ENCODE measurements around the gene TPI1. TPM values are rescaled to one million over a fixed set of nuclear protein-coding genes. Genes with fewer than 3 reads are reported as not detected.

The TPI1 gene
- total and polyA plus RNA-seq, 9 donors: 707 to 1,287 (median 972) TPM

DNA sequence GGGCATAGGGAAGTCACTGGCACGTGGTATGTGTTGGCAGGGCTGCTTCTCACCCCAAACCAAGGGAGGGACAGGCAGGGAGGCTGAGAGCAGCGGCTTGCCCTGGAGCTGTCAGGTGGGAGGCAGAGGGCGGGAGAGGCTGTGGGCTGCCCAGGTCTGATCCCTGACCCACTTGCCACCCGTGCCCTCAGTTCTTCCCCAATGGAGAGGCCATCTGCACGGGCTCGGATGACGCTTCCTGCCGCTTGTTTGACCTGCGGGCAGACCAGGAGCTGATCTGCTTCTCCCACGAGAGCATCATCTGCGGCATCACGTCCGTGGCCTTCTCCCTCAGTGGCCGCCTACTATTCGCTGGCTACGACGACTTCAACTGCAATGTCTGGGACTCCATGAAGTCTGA, 21.9 kb upstream of the TPI1 start:
- H3K4me1 ChIP-seq (ENCODE audit: control insufficient read depth, insufficient read depth, low read length): peaks cover 23% of the 10 kb centered on the region
- no peaks in the 10 kb centered on the region for H3K9me3 ChIP-seq (replicated peaks; ENCODE audit: control insufficient read depth, low read depth, low read length)
- no peak for DNase-seq
- WGBS (ENCODE audit: insufficient coverage): 83% methylated on average over 17 of the region's 17 CpGs
- H3K27me3 ChIP-seq (ENCODE audit: control insufficient read depth, insufficient read depth, low read length): no peaks in the 10 kb centered on the region
- no peak overlapping the region for H3K27ac ChIP-seq (ENCODE audit: low read length)
- H3K4me3 ChIP-seq (ENCODE audit: low read length): no peak overlapping the region
- peaks cover 55% of the 10 kb centered on the region for H3K36me3 ChIP-seq (ENCODE audit: control insufficient read depth, insufficient read depth, low read length)

DNA sequence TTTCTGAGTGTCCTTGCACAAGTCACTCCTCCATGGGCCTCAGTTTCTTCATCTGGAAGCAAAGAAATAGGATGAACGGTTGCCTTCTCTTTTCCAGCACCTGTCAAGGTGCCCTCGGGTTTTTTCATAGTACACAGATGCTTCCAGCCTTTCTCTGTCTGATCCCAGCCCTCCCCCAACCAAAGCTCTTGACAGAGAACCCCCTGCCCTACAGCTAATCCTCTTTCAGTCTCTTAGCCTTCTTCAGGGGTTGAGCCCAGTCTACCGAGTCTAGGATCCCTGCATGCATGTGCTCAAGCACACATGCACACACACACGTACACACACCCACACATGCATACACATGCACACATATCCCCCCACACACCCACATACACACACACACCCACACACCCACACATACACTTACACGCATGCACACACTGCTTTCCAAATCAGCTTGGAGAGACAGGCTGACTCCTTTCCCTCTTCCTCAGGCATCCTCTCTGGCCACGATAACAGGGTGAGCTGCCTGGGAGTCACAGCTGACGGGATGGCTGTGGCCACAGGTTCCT, 20.9 kb upstream of the TPI1 start:
- Histone ChIP-seq H3K4me1 (ENCODE audit: control insufficient read depth, insufficient read depth, low read length) (peaks cover 21% of the 10 kb centered on the region), H3K36me3 (ENCODE audit: control insufficient read depth, insufficient read depth, low read length) (peaks cover 59% of the 10 kb centered on the region), H3K27me3 (ENCODE audit: control insufficient read depth, insufficient read depth, low read length) (no peaks in the 10 kb centered on the region), H3K27ac (ENCODE audit: low read length) (no peak overlapping the region), H3K9me3 (replicated peaks; ENCODE audit: control insufficient read depth, low read depth, low read length) (no peaks in the 10 kb centered on the region), H3K4me3 (ENCODE audit: low read length) (no peak overlapping the region)
- WGBS (ENCODE audit: insufficient coverage): 81% methylated on average over 4 of the region's 7 CpGs
- no peak for DNase-seq

DNA sequence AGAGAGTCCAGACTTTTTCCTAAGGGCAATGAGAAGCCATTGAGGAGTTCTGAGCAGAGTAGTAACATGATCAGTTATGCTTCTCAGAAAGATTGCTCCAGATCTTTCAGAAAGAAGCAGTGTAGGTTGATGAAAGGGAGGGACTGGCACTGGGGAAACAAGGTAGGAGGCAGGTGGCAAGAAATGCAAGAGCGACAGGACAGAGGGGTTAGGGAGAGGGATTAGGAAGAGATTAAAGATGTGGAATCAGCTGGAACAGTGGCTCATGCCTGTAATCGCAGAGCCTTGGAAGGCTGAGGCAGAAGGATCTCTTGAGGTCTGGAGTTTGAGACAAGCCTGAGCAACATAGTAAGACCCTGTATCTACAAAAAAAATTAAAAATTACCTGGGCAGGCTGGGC, 19.7 kb upstream of the TPI1 start:
- no peak for DNase-seq
- Histone ChIP-seq H3K4me3 (ENCODE audit: low read length) (no peak overlapping the region), H3K27ac (ENCODE audit: low read length) (no peak overlapping the region), H3K9me3 (replicated peaks; ENCODE audit: control insufficient read depth, low read depth, low read length) (no peaks in the 10 kb centered on the region), H3K27me3 (ENCODE audit: control insufficient read depth, insufficient read depth, low read length) (no peaks in the 10 kb centered on the region), H3K36me3 (ENCODE audit: control insufficient read depth, insufficient read depth, low read length) (peaks cover 59% of the 10 kb centered on the region), H3K4me1 (ENCODE audit: control insufficient read depth, insufficient read depth, low read length) (peaks cover 17% of the 10 kb centered on the region)
- 100% methylated on average over 1 of the region's 2 CpGs for WGBS (ENCODE audit: insufficient coverage)

DNA sequence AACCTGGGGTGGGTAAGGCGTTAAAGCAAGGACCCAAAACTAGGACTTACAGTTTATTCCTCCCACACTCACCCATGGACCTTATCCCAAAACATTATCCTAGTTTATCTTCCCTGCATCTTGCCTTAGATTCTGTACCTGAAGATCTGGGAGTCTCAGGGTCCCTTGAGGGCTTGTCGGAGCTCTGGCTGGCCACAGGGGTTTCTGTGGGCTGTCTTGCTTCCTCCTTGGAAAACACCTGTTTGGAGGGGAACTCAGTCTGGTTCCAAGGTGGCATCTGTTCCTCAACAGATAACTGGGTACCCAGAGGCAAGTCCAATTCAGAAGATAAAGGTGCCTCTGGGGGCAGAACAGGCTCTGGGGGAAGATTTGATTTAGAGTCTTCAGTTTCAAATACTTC, 17.9 kb upstream of the TPI1 start:
- Histone ChIP-seq H3K4me3 (ENCODE audit: low read length) (no peak overlapping the region), H3K27ac (ENCODE audit: low read length) (no peak overlapping the region), H3K36me3 (ENCODE audit: control insufficient read depth, insufficient read depth, low read length) (peaks cover 60% of the 10 kb centered on the region), H3K4me1 (ENCODE audit: control insufficient read depth, insufficient read depth, low read length) (peaks cover 24% of the 10 kb centered on the region), H3K27me3 (ENCODE audit: control insufficient read depth, insufficient read depth, low read length) (no peaks in the 10 kb centered on the region), H3K9me3 (replicated peaks; ENCODE audit: control insufficient read depth, low read depth, low read length) (no peaks in the 10 kb centered on the region)
- WGBS (ENCODE audit: insufficient coverage): 57% methylated on average over 1 of the region's 2 CpGs
- DNase-seq: no peak

DNA sequence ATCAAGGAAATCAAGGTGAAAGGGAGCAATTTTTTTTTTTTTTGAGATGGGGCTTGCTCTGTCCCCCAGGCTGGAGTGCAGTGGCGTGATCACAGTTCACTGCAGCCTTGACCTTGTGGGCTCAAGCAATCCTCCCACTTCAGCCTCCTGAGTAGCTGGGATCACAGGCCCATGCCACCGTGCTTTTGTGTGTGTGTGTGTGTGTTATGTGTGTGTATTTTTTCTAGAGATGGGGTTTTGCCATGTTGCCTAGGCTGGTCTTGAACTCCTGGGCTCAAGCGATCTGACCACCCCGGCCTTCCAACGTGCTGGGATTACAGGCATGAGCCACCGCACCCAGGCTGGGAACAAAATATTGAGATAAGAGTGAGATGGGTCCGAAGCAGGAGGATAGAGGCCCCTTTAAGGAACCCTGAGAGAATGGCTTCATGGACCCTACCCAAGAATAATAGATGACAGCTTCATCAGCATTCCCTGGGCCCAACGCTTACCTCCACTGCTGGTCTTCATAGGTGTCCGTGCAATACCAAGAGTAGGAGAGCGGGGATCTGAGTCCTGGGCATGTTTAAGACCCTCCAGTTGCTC, 17.3 kb upstream of the TPI1 start:
- H3K4me1 ChIP-seq (ENCODE audit: control insufficient read depth, insufficient read depth, low read length): peaks cover 24% of the 10 kb centered on the region
- no peaks in the 10 kb centered on the region for H3K9me3 ChIP-seq (replicated peaks; ENCODE audit: control insufficient read depth, low read depth, low read length)
- no peak for DNase-seq
- H3K4me3 ChIP-seq (ENCODE audit: low read length): peak overlapping the region; percentile 49
- no peaks in the 10 kb centered on the region for H3K27me3 ChIP-seq (ENCODE audit: control insufficient read depth, insufficient read depth, low read length)
- H3K27ac ChIP-seq (ENCODE audit: low read length): no peak overlapping the region
- peaks cover 58% of the 10 kb centered on the region for H3K36me3 ChIP-seq (ENCODE audit: control insufficient read depth, insufficient read depth, low read length)
- 55% methylated on average over 2 of the region's 10 CpGs for WGBS (ENCODE audit: insufficient coverage)

DNA sequence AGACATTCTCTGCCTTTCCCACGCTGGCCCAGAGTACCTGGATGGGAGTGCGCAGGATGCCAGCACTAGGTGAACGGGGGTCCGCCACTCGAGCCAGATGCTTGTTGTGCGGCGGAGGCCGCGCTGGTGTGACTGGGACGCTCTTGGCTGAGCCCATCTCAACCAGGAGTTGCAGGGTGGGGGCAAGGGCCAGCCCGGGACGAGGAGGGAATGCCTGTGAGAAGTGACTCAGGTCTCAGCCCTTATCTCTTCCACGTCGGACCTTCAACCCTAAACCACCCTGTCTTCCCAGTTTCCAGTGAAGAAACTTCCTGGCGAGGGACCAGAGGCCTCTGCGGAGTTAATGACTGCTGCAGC, 16.6 kb upstream of the TPI1 start:
- Histone ChIP-seq H3K9me3 (replicated peaks; ENCODE audit: control insufficient read depth, low read depth, low read length) (no peaks in the 10 kb centered on the region), H3K27ac (ENCODE audit: low read length) (peak overlapping the region; percentile 43), H3K4me3 (ENCODE audit: low read length) (peak overlapping the region; percentile 49), H3K27me3 (ENCODE audit: control insufficient read depth, insufficient read depth, low read length) (no peaks in the 10 kb centered on the region), H3K36me3 (ENCODE audit: control insufficient read depth, insufficient read depth, low read length) (peaks cover 59% of the 10 kb centered on the region), H3K4me1 (ENCODE audit: control insufficient read depth, insufficient read depth, low read length) (peaks cover 24% of the 10 kb centered on the region)
- WGBS (ENCODE audit: insufficient coverage): 19% methylated on average over 9 of the region's 16 CpGs
- DNase-seq: no peak

DNA sequence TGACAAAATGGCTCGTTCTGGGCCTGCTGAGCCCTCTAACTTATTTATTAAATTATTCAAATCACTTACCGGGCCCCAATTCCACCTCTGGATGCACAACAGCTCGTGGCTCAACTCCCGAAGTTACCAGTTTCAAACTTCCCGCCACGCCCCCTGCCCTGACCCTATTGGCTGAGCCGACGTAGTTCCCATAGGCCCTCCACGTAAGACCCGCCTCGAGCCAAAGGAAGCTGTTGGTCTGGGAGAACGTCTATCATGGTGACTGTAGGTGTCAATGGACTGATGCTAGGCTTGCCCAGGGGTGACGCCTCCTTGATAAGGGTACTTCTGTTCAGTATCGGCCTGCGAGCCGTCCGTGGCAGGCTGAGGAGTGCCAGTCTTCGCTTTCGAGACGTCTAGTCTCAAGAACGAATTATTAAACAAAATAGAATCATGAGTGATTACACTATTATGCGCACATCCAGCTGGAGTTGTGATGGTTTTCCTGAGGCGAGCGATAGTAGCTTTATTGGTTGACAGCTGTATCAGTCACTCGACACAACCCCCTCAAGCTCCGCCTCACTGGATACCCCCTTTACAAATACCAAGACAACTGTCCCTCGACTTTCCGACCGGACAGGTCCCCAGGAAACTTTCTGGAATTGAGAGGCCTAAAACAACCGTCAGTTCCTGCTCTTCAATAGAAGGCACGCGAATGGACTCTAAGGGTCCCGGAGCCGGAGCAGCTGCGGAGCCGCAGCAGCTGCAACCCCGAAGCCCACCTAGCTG, 16.0 kb upstream of the TPI1 start, which contains the start of gene CDCA3:
Gene CDCA3 (minus strand): TSS at position 134 of the 768 bp plus-strand sequence. CDS start 334 bp downstream, outside the sequence.
- WGBS (ENCODE audit: insufficient coverage): 0% methylated on average over 27 of the region's 37 CpGs
- Histone ChIP-seq H3K27me3 (ENCODE audit: control insufficient read depth, insufficient read depth, low read length) (no peaks in the 10 kb centered on the region), H3K4me3 (ENCODE audit: low read length) (peak within 1 kb of the TSS; percentile 80), H3K27ac (ENCODE audit: low read length) (peak within 1 kb of the TSS; percentile 99), H3K9me3 (replicated peaks; ENCODE audit: control insufficient read depth, low read depth, low read length) (no peaks in the 10 kb centered on the region), H3K4me1 (ENCODE audit: control insufficient read depth, insufficient read depth, low read length) (peaks cover 24% of the 10 kb centered on the region), H3K36me3 (ENCODE audit: control insufficient read depth, insufficient read depth, low read length) (peaks cover 59% of the 10 kb centered on the region)
- DNase-seq: peak; percentile 99

DNA sequence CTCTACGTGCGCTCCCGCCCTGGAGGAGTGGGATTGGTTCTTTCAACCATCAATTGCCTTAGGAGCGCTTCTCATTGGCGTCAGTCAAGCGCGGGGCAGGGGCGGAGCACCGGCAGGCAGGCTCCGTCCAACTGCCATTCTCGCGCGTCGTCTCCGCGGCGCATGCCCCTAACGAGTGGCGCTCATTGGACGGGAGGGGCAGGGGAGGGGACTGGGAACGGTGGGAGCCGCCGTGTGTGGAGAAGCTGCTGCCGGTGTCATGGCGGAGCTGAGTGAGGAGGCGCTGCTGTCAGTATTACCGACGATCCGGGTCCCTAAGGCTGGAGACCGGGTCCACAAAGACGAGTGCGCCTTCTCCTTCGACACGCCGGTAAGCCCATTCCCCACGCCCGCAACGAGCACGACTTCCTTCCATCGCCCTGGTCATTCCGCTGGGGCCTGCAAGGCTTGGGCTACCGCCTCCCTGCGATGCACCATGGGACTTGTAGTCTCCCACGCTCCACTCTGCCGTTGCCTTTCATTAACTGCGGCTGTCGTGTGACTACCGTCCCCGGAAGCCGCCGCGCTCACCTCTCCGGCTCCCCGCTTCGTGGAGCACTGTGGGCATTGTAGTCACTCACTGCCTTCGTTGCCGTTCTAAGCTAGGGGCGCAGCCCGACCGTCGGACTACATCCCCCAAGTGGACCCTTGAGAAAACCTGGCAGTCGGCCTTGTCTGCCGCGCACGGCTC, 15.2 kb upstream of the TPI1 start, which contains the start of gene USP5:
Gene USP5 (plus strand): TSS at position 230 of the 730 bp plus-strand sequence. CDS start 30 bp downstream, at position 260.
- Histone ChIP-seq H3K27me3 (ENCODE audit: control insufficient read depth, insufficient read depth, low read length) (no peaks in the 10 kb centered on the region), H3K4me3 (ENCODE audit: low read length) (peak within 1 kb of the TSS; percentile 80), H3K36me3 (ENCODE audit: control insufficient read depth, insufficient read depth, low read length) (peaks cover 59% of the 10 kb centered on the region), H3K9me3 (replicated peaks; ENCODE audit: control insufficient read depth, low read depth, low read length) (no peaks in the 10 kb centered on the region), H3K27ac (ENCODE audit: low read length) (peak within 1 kb of the TSS; percentile 99), H3K4me1 (ENCODE audit: control insufficient read depth, insufficient read depth, low read length) (peaks cover 24% of the 10 kb centered on the region)
- WGBS (ENCODE audit: insufficient coverage): under 1% methylated on average over 63 of the region's 65 CpGs
- DNase-seq: peak; percentile 100

DNA sequence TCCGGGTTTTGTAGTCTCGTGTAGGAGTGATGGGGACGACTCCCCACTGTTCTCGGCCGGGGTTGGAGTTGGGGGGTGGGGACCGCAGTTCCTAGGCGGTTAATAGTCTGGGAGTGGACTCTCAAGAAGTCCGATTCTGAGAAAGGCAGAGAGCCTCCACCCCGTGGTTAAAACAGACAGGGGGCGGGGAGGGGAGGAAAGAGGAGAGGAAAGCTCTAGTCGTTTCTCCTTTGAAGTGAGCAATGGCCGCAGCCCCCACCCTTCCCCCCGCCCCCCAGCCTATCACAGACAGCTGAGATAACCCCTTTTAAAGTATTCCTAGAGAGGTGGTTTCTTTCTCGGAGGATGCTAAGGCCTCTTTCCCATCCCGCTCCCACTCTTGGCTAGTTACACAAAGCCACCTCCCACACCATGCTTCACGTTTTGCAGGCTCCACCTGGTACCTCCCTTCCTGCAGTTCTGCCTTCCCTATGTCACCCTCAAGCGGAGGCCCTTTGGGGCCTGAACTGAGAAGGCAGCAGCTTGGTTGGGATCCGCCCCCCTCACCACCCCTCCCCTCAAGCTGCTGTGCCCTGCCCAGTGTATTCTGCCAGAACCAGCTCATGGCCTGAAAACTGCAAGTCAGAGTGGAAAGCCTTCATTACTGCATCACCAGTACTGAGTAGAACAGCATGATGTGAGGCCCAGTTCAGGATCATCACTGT, 14.5 kb upstream of the TPI1 start:
- WGBS (ENCODE audit: insufficient coverage): under 1% methylated on average over 11 of the region's 18 CpGs
- Histone ChIP-seq H3K27me3 (ENCODE audit: control insufficient read depth, insufficient read depth, low read length) (no peaks in the 10 kb centered on the region), H3K9me3 (replicated peaks; ENCODE audit: control insufficient read depth, low read depth, low read length) (no peaks in the 10 kb centered on the region), H3K4me1 (ENCODE audit: control insufficient read depth, insufficient read depth, low read length) (peaks cover 24% of the 10 kb centered on the region), H3K36me3 (ENCODE audit: control insufficient read depth, insufficient read depth, low read length) (peaks cover 60% of the 10 kb centered on the region), H3K27ac (ENCODE audit: low read length) (peak overlapping the region; percentile 72), H3K4me3 (ENCODE audit: low read length) (peak overlapping the region; percentile 80)
- peak; percentile 65 for DNase-seq

Measured in muscle of leg (tissue), 11 donors.